SJCRH30 (cell line): ENCODE results near the gene CEBPB. TPM values are rescaled to one million over a fixed set of nuclear protein-coding genes. Genes with fewer than 3 reads are reported as not detected.
A peak's percentile ranks its signal among the peaks of the same experiment; 100 is the strongest.
"Not testable (repeated sequence)": the region's sequence is repeated elsewhere in the genome, so short reads cannot be mapped to it uniquely, and the experiment has no call there.

Experiments used
- DNase-seq, 2 experiments: peaks; one replicate each; pipeline ENCODE4 v3.0.0-alpha.2; 2015 to 2020
- H3K27ac ChIP-seq: fragments of 250-450 bp; sonication (Bioruptor Pico); 2 replicates; pipeline ENCODE4 v1.5.1; 2020; ENCODE audit warnings: mild to moderate bottlenecking, moderate library complexity
- H3K27me3 ChIP-seq: fragments of 250-450 bp; sonication (Bioruptor Pico); 2 replicates; pipeline ENCODE4 v1.5.1; 2020; ENCODE audit warnings: mild to moderate bottlenecking, moderate library complexity
- H3K36me3 ChIP-seq: fragments of 250-450 bp; sonication (Bioruptor Pico); 2 replicates; pipeline ENCODE4 v1.5.1; 2020; ENCODE audit warnings: mild to moderate bottlenecking, moderate library complexity
- H3K4me1 ChIP-seq: fragments of 250-450 bp; sonication (Bioruptor Pico); 2 replicates; pipeline ENCODE4 v1.5.1; 2020; ENCODE audit warnings: mild to moderate bottlenecking, moderate library complexity
- H3K4me3 ChIP-seq: fragments of 250-450 bp; sonication (Bioruptor Pico); 2 replicates; pipeline ENCODE4 v1.5.1; 2020; ENCODE audit warnings: mild to moderate bottlenecking, moderate library complexity
- H3K9me3 ChIP-seq: fragments of 250-450 bp; sonication (Bioruptor Pico); replicated peaks from 2 replicates; pipeline ENCODE4 v1.5.1; 2020; ENCODE audit warnings: mild to moderate bottlenecking, moderate library complexity
- total RNA-seq: library from RNA; depleted of rRNA; stranded (reverse); fragments of >200 nt; shearing (Covaris generic); gene quantifications from 2 replicates; pipeline ENCODE4 v1.2.3, GENCODE V29; 2014

CEBPB gene
- total RNA-seq, 1 experiment from 2014 or later, result 9.3 TPM

- Histone ChIP-seq H3K27me3 (no peaks in the 10 kb centered on the region), H3K36me3 (no peaks in the 10 kb centered on the region), H3K4me1 (peaks cover 5% of the 10 kb centered on the region; the same call in 1 of the 2 replicates), H3K27ac (no peak overlapping the region), H3K9me3 (no peaks in the 10 kb centered on the region), H3K4me3 (no peak overlapping the region)
- no peak for DNase-seq
Measured at GRCh38 chr20:50194422-50194830, 3.8 kb downstream of the CEBPB start.

GRCh38 chr20:50194831-50195523 lies 4.3 kb downstream of the CEBPB start:
- no peaks in the 10 kb centered on the region for H3K27me3 ChIP-seq
- H3K36me3 ChIP-seq, result no peaks in the 10 kb centered on the region
- peaks cover 5% of the 10 kb centered on the region; the same call in 1 of the 2 replicates for H3K4me1 ChIP-seq
- no peak overlapping the region for H3K4me3 ChIP-seq
- H3K9me3 ChIP-seq, result no peaks in the 10 kb centered on the region
- no peak for DNase-seq
- no peak overlapping the region for H3K27ac ChIP-seq

GRCh38 chr20:50195524-50196120 lies 5.0 kb downstream of the CEBPB start:
- no peak for DNase-seq
- H3K27ac ChIP-seq, result no peak overlapping the region
- H3K27me3 ChIP-seq, result no peaks in the 10 kb centered on the region
- peaks cover 5% of the 10 kb centered on the region; the same call in 1 of the 2 replicates for H3K4me1 ChIP-seq
- no peak overlapping the region for H3K4me3 ChIP-seq
- no peaks in the 10 kb centered on the region for H3K36me3 ChIP-seq
- H3K9me3 ChIP-seq, result no peaks in the 10 kb centered on the region

- Histone ChIP-seq H3K4me3 (no peak overlapping the region), H3K27ac (no peak overlapping the region), H3K36me3 (no peaks in the 10 kb centered on the region), H3K4me1 (peaks cover 5% of the 10 kb centered on the region; the same call in 1 of the 2 replicates), H3K9me3 (no peaks in the 10 kb centered on the region), H3K27me3 (no peaks in the 10 kb centered on the region)
- no peak for DNase-seq
Measured at GRCh38 chr20:50196248-50196647, 5.6 kb downstream of the CEBPB start.

- Histone ChIP-seq H3K27ac (no peak overlapping the region), H3K27me3 (no peaks in the 10 kb centered on the region), H3K4me3 (no peak overlapping the region), H3K4me1 (peaks cover 5% of the 10 kb centered on the region; the same call in 1 of the 2 replicates), H3K9me3 (no peaks in the 10 kb centered on the region), H3K36me3 (no peaks in the 10 kb centered on the region)
- no peak for DNase-seq
Measured at GRCh38 chr20:50196896-50197295, 6.3 kb downstream of the CEBPB start.

- Histone ChIP-seq H3K36me3 (no peaks in the 10 kb centered on the region), H3K27me3 (peaks cover 4% of the 10 kb centered on the region; the same call in 1 of the 2 replicates), H3K4me3 (no peak overlapping the region), H3K9me3 (no peaks in the 10 kb centered on the region), H3K27ac (no peak overlapping the region), H3K4me1 (peaks cover 8% of the 10 kb centered on the region; the same call in 1 of the 2 replicates)
- no peak for DNase-seq
Measured at GRCh38 chr20:50197463-50198179, 7.0 kb downstream of the CEBPB start.

GRCh38 chr20:50198180-50198666 lies 7.6 kb downstream of the CEBPB start:
- no peak overlapping the region for H3K4me3 ChIP-seq
- H3K36me3 ChIP-seq, result no peaks in the 10 kb centered on the region
- peaks cover 6% of the 10 kb centered on the region; the same call in 1 of the 2 replicates for H3K4me1 ChIP-seq
- H3K27ac ChIP-seq, result no peak overlapping the region
- no peak for DNase-seq
- H3K9me3 ChIP-seq, result peaks cover 5% of the 10 kb centered on the region; the same call in 1 of the 2 replicates
- H3K27me3 ChIP-seq, result peaks cover 7% of the 10 kb centered on the region; the same call in 1 of the 2 replicates

- peaks cover 7% of the 10 kb centered on the region for H3K9me3 ChIP-seq
- no peak for DNase-seq
Measured at GRCh38 chr20:50198716-50199115, 8.1 kb downstream of the CEBPB start.

GRCh38 chr20:50199703-50200102 lies 9.1 kb downstream of the CEBPB start:
- H3K4me1 ChIP-seq, result peaks cover 5% of the 10 kb centered on the region; the same call in 1 of the 2 replicates
- no peak for DNase-seq
- H3K9me3 ChIP-seq, result peaks cover 13% of the 10 kb centered on the region
- H3K27ac ChIP-seq, result no peak overlapping the region
- H3K27me3 ChIP-seq, result peaks cover 7% of the 10 kb centered on the region; the same call in 1 of the 2 replicates
- H3K4me3 ChIP-seq, result no peak overlapping the region
- no peaks in the 10 kb centered on the region for H3K36me3 ChIP-seq

More at GRCh38 chr20:50198716-50199115, 8.1 kb downstream of the CEBPB start:
- no peaks in the 10 kb centered on the region for H3K36me3 ChIP-seq
- no peak overlapping the region for H3K4me3 ChIP-seq
- H3K27ac ChIP-seq, result no peak overlapping the region
- H3K27me3 ChIP-seq, result peaks cover 7% of the 10 kb centered on the region; the same call in 1 of the 2 replicates
- peaks cover 5% of the 10 kb centered on the region; the same call in 1 of the 2 replicates for H3K4me1 ChIP-seq

- no peaks in the 10 kb centered on the region for H3K36me3 ChIP-seq
- no peak overlapping the region for H3K4me3 ChIP-seq
- peaks cover 5% of the 10 kb centered on the region; the same call in 1 of the 2 replicates for H3K4me1 ChIP-seq
- no peak for DNase-seq
- peaks cover 7% of the 10 kb centered on the region; the same call in 1 of the 2 replicates for H3K27me3 ChIP-seq
- peaks cover 13% of the 10 kb centered on the region for H3K9me3 ChIP-seq
- no peak overlapping the region for H3K27ac ChIP-seq
Measured at GRCh38 chr20:50200482-50201104, 10.0 kb downstream of the CEBPB start.

- not testable (repeated sequence) for H3K36me3 ChIP-seq, DNase-seq
Measured at GRCh38 chr20:50201710-50202109, 11.1 kb downstream of the CEBPB start.

GRCh38 chr20:50202677-50203076 lies 12.0 kb downstream of the CEBPB start:
- DNase-seq, result peak in 1 of 2 experiments; percentile 43
- Histone ChIP-seq H3K4me3 (no peak overlapping the region), H3K9me3 (peaks cover 13% of the 10 kb centered on the region), H3K27me3 (peaks cover 7% of the 10 kb centered on the region; the same call in 1 of the 2 replicates), H3K36me3 (no peaks in the 10 kb centered on the region), H3K4me1 (peaks cover 5% of the 10 kb centered on the region; the same call in 1 of the 2 replicates), H3K27ac (no peak overlapping the region)

More at GRCh38 chr20:50201710-50202109, 11.1 kb downstream of the CEBPB start:
- H3K4me1 ChIP-seq, H3K27me3 ChIP-seq, H3K27ac ChIP-seq, H3K4me3 ChIP-seq: not testable (repeated sequence)
- H3K9me3 ChIP-seq, result peaks cover 13% of the 10 kb centered on the region

- Histone ChIP-seq H3K27me3 (peaks cover 7% of the 10 kb centered on the region; the same call in 1 of the 2 replicates), H3K4me3 (no peak overlapping the region), H3K9me3 (peaks cover 13% of the 10 kb centered on the region), H3K27ac (no peak overlapping the region), H3K36me3 (no peaks in the 10 kb centered on the region), H3K4me1 (peaks cover 5% of the 10 kb centered on the region; the same call in 1 of the 2 replicates)
- no peak for DNase-seq
Measured at GRCh38 chr20:50203951-50204937, 13.6 kb downstream of the CEBPB start.
